Measurements from ENCODE around the gene ERICH3. TPM values are rescaled to one million over a fixed set of nuclear protein-coding genes. Genes with fewer than 3 reads are reported as not detected.

Gene ERICH3
- total RNA-seq, 1 donor from 2014 or later: not detected

DNA sequence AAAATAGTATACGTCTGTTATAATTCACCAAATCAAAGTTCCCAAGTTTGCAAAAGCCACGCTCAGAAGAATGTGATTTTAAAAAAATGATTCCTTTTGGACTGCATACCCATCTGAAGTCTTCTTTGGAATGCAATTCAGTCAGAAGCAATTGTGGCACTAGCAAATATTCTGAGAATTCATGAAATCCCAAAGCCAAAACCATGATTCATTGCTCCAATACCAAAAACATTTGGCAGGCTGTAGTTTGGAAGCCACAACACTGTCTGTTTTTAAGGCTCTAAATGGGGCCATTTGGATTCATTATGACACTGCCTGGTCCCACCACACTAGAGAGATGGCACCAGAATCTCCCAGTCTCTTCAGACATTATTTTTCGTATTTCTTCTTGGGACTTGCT, 139.4 kb downstream of the ERICH3 start:
- no peak overlapping the region for H3K4me3 ChIP-seq (ENCODE audit: low read depth, low read length)
- DNase-seq (ENCODE audit: low read depth): no peak
- H3K36me3 ChIP-seq (ENCODE audit: control insufficient read depth, insufficient read depth, low read length): no peaks in the 10 kb centered on the region
- TF ChIP-seq, protein P1, sequence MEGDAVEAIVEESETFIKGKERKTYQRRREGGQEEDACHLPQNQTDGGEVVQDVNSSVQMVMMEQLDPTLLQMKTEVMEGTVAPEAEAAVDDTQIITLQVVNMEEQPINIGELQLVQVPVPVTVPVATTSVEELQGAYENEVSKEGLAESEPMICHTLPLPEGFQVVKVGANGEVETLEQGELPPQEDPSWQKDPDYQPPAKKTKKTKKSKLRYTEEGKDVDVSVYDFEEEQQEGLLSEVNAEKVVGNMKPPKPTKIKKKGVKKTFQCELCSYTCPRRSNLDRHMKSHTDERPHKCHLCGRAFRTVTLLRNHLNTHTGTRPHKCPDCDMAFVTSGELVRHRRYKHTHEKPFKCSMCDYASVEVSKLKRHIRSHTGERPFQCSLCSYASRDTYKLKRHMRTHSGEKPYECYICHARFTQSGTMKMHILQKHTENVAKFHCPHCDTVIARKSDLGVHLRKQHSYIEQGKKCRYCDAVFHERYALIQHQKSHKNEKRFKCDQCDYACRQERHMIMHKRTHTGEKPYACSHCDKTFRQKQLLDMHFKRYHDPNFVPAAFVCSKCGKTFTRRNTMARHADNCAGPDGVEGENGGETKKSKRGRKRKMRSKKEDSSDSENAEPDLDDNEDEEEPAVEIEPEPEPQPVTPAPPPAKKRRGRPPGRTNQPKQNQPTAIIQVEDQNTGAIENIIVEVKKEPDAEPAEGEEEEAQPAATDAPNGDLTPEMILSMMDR (IDR thresholded peaks at IDR 0.05; ENCODE audit: insufficient read depth, low read length, severe bottlenecking): no peak
- FAIRE-seq: no peak
- no peaks in the 10 kb centered on the region for H3K27me3 ChIP-seq (ENCODE audit: control insufficient read depth, insufficient read depth, low read length)

DNA sequence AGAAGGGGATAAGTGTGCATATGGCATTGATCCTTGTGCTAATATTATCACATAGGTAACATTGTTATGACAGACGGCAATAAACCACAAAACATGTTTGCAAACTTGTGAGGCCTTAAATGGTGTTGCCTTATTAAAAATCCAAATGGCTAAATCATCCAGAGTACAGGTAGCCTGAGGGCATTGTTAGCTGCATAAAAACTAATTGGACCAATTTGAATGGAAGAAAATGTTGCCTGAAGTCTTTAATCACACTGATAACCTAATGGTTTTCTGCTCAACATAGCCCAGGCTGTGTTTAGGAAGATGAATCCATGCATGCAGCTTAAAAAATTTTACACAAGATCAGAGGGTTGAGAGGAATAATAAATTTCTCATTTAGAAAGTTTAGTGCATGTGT, 141.8 kb downstream of the ERICH3 start:
- no peak for DNase-seq (ENCODE audit: low read depth)
- Histone ChIP-seq H3K4me3 (ENCODE audit: low read depth, low read length) (no peak overlapping the region), H3K27me3 (ENCODE audit: control insufficient read depth, insufficient read depth, low read length) (no peaks in the 10 kb centered on the region), H3K36me3 (ENCODE audit: control insufficient read depth, insufficient read depth, low read length) (no peaks in the 10 kb centered on the region)
- TF ChIP-seq, protein P1 (IDR thresholded peaks at IDR 0.05; ENCODE audit: insufficient read depth, low read length, severe bottlenecking): no peak
- no peak for FAIRE-seq

DNA sequence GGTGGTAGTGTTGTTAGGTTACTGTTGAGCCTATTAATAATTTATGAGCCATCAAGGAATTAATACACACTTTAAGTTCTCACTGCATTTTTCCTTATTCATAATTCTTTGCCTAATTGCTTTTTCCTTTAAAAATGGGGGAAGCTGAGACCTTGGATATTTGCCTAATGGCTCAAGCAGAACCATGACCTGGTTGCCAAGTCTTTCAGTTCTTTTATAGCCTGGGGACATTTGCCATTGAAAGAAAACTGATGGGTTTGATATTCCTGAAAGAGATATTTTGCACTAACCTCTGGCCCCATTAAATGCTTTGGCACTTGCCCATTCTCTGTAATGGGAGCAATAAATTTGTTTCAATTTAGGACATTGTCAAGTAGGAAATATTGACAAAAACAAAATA, 142.7 kb downstream of the ERICH3 start:
- DNase-seq (ENCODE audit: low read depth): no peak
- no peak for FAIRE-seq
- Histone ChIP-seq H3K27me3 (ENCODE audit: control insufficient read depth, insufficient read depth, low read length) (no peaks in the 10 kb centered on the region), H3K4me3 (ENCODE audit: low read depth, low read length) (no peak overlapping the region), H3K36me3 (ENCODE audit: control insufficient read depth, insufficient read depth, low read length) (no peaks in the 10 kb centered on the region)
- TF ChIP-seq, protein P1 (IDR thresholded peaks at IDR 0.05; ENCODE audit: insufficient read depth, low read length, severe bottlenecking): no peak

DNA sequence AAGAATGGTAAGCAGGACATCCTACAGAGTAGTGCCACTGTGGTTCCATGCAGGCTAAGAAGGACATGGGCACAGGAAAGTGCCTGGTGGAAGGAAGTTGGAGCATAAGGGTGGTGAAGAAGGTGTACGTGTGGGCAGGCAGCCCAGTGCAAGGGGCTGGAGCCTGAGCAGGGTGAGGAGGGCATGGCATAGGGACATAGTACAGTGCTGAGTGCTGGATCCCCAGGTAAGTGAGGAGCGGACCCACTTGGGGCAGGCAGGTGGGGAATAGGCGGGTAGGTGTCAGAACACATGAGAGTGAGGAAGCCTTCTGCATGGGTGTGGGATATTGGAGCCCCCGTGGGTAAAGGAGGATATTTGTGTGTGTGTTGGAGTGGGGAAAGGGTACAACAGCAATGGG, 145.5 kb downstream of the ERICH3 start:
- FAIRE-seq (no peak), DNase-seq (ENCODE audit: low read depth) (no peak)

DNA sequence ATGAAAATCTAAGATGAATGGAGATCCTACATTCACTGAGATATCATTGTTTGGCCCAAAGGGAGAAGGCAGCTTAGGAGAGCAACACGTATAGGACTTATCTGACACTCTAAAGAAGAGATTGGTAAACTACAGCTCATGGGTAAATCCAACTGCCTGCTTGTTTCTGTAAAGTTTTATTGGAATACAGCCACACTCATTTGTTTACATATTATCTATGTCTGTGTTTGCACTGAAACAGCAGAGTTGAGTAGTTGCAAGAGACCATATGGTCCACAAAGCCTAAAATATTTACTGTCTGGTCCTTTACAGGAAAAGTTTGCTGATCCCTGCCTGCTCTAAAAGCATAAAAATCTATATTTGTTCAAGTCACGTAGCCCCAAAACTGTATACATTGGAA, 146.9 kb downstream of the ERICH3 start:
- Histone ChIP-seq H3K27me3 (ENCODE audit: control insufficient read depth, insufficient read depth, low read length) (no peaks in the 10 kb centered on the region), H3K4me3 (ENCODE audit: low read depth, low read length) (no peak overlapping the region), H3K36me3 (ENCODE audit: control insufficient read depth, insufficient read depth, low read length) (no peaks in the 10 kb centered on the region)
- FAIRE-seq: no peak
- TF ChIP-seq, protein P1 (IDR thresholded peaks at IDR 0.05; ENCODE audit: insufficient read depth, low read length, severe bottlenecking): no peak
- no peak for DNase-seq (ENCODE audit: low read depth)

More for the DNA sequence above, 145.5 kb downstream of the ERICH3 start:
- no peak overlapping the region for H3K4me3 ChIP-seq (ENCODE audit: low read depth, low read length)
- TF ChIP-seq, protein P1 (IDR thresholded peaks at IDR 0.05; ENCODE audit: insufficient read depth, low read length, severe bottlenecking): no peak
- H3K36me3 ChIP-seq (ENCODE audit: control insufficient read depth, insufficient read depth, low read length): no peaks in the 10 kb centered on the region
- no peaks in the 10 kb centered on the region for H3K27me3 ChIP-seq (ENCODE audit: control insufficient read depth, insufficient read depth, low read length)

DNA sequence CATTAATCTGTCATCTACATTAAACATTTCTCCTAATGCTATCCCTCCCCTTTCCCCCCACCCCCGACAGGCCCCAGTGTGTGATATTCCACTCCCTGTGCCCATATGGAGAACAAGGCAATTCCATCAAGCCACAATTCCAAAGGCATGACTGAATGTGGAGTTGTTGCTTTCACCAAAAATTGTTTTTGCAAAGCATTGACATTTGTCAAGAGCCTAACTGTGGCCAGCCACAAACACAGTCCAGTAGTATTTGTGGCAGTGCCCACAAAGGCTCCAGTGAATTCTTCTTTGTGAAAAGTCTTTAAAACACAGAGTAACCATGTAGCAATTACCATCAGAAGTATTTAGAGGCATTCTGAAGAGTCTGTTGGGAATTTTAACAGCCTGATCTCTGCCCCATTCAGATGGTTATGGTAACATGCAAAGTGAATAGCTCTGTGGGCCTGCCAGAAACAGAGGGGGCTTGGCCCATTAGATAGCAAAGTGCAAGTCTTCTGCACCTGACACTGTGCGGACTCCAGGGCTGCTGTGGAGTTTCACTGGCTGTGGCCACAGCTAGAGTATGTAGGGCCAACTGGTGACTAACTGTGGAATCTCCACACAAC, 149.6 kb downstream of the ERICH3 start:
- TF ChIP-seq, protein P1 (IDR thresholded peaks at IDR 0.05; ENCODE audit: insufficient read depth, low read length, severe bottlenecking): no peak
- H3K36me3 ChIP-seq (ENCODE audit: control insufficient read depth, insufficient read depth, low read length): no peaks in the 10 kb centered on the region
- H3K4me3 ChIP-seq (ENCODE audit: low read depth, low read length): no peak overlapping the region
- no peak for FAIRE-seq
- H3K27me3 ChIP-seq (ENCODE audit: control insufficient read depth, insufficient read depth, low read length): no peaks in the 10 kb centered on the region
- no peak for DNase-seq (ENCODE audit: low read depth)

Measured in bronchial epithelial cell (primary cell).